HepG2 (cell line): Measurements from ENCODE around the gene SPI1. TPM values are rescaled to one million over a fixed set of nuclear protein-coding genes. Genes with fewer than 3 reads are reported as not detected.

ENCODE experiments used
- AFF4 ChIP-seq: sonication (generic); formaldehyde crosslinking; IDR thresholded peaks from 2 replicates; pipeline ENCODE4 v1.4.0; 2020; ENCODE audit warnings: missing genetic modification reagents
- ATRX ChIP-seq: sonication (generic); formaldehyde crosslinking; IDR thresholded peaks from 2 replicates; pipeline ENCODE4 v1.4.0; 2020; ENCODE audit warnings: missing genetic modification reagents, borderline replicate concordance
- CTCF ChIP-seq: sonication (generic); formaldehyde crosslinking; IDR thresholded peaks from 2 replicates; pipeline ENCODE4 v1.5.0; 2020; ENCODE audit warnings: mild to moderate bottlenecking, missing genetic modification reagents, moderate library complexity
- DPF2 ChIP-seq: sonication (generic); formaldehyde crosslinking; IDR thresholded peaks from 2 replicates; pipeline ENCODE4 v1.4.0; 2020; ENCODE audit warnings: mild to moderate bottlenecking, low read depth, missing genetic modification reagents, borderline replicate concordance
- GATAD2A ChIP-seq: IDR thresholded peaks from 2 replicates; pipeline ENCODE4 v1.6.1; 2016
- JDP2 ChIP-seq: sonication (generic); formaldehyde crosslinking; IDR thresholded peaks from 2 replicates; pipeline ENCODE4 v1.8.1; 2022; ENCODE audit warnings: missing genetic modification reagents, borderline replicate concordance
- RFX5 ChIP-seq: IDR thresholded peaks from 2 replicates; pipeline ENCODE4 v1.6.1; 2011; ENCODE audit warnings: low read depth, low read length, improper control_type of control experiment
- SIN3A ChIP-seq: IDR thresholded peaks from 2 replicates; pipeline ENCODE4 v1.6.1; 2011; ENCODE audit warnings: low read depth, mild to moderate bottlenecking, control low read depth, low read length, borderline replicate concordance
- ZBTB7B ChIP-seq: sonication (generic); formaldehyde crosslinking; IDR thresholded peaks from 2 replicates; pipeline ENCODE4 v1.4.0; 2020; ENCODE audit warnings: missing genetic modification reagents
- ZNF503 ChIP-seq: sonication (generic); formaldehyde crosslinking; IDR thresholded peaks from 2 replicates; pipeline ENCODE4 v1.4.0; 2020; ENCODE audit warnings: missing genetic modification reagents
- ZNF510 ChIP-seq: sonication (generic); formaldehyde crosslinking; IDR thresholded peaks from 2 replicates; pipeline ENCODE4 v1.4.0; 2020; ENCODE audit warnings: low read depth, mild to moderate bottlenecking, missing genetic modification reagents
- ZNF609 ChIP-seq: sonication (generic); formaldehyde crosslinking; IDR thresholded peaks from 2 replicates; pipeline ENCODE4 v1.4.0; 2020; ENCODE audit warnings: mild to moderate bottlenecking, missing genetic modification reagents, borderline replicate concordance
- ZNF800 ChIP-seq: sonication (generic); formaldehyde crosslinking; IDR thresholded peaks from 2 replicates; pipeline ENCODE4 v1.4.0; 2020; ENCODE audit warnings: missing genetic modification reagents
- polyA plus RNA-seq, 8 experiments: library from polyadenylated mRNA; depleted of rRNA in 3 of 8; stranded (reverse) in 7 of 8; unstranded in 1 of 8; fragments of >200 nt; fragmentation: Illumina TruSeq in 4 of 8; extraction: Trizol in 4 of 8; gene quantifications; 2 replicates each; pipeline versions ENCODE4 v1.2.1 to v1.2.3, GENCODE V29; 2011 to 2016; ENCODE audit warnings: low read depth in 4 of 8, missing spikeins in 1 of 8, mixed read lengths in 1 of 8; ENCODE audit not compliant: insufficient read depth in 1 of 8
- total RNA-seq, 5 experiments: library from RNA; depleted of rRNA; stranded (reverse); fragments of >200 nt; fragmentation: Illumina TruSeq; extraction: Trizol; gene quantifications; 2 replicates each; pipeline ENCODE4 v1.2.3, GENCODE V29; 2016; ENCODE audit warnings: low read depth in 1 of 5

The SPI1 gene
- total and polyA plus RNA-seq, 2 of the 13 experiments (the other 11 are each of a cell fraction or from before 2014, with no cell fraction given), result not detected

- TF ChIP-seq ZNF503 (CRISPR knock-in tag) (no peak), AFF4 (CRISPR knock-in tag) (no peak), ATRX (no peak), CTCF (peak; percentile 100), JDP2 (CRISPR knock-in tag) (no peak), ZNF609 (0 out of 2 replicates have a peak, but pooled peaks have one; percentile 28), ZNF510 (no peak), ZBTB7B (peak; percentile 52; the same call in 1 of the 2 replicates), ZNF800 (CRISPR knock-in tag) (no peak), DPF2 (CRISPR knock-in tag) (0 out of 2 replicates have a peak, but pooled peaks have one; percentile 12), RFX5 (no peak), GATAD2A (peak; percentile 71), SIN3A (peak; percentile 44; the same call in 1 of the 2 replicates)
Measured at GRCh38 chr11:47355283-47356128, 22.8 kb downstream of the SPI1 start (continued).
